ENCODE results near the gene LSR.
"Not testable (repeated sequence)": the region's sequence is repeated elsewhere in the genome, so short reads cannot be mapped to it uniquely, and the experiment has no call there.

The LSR gene

DNA sequence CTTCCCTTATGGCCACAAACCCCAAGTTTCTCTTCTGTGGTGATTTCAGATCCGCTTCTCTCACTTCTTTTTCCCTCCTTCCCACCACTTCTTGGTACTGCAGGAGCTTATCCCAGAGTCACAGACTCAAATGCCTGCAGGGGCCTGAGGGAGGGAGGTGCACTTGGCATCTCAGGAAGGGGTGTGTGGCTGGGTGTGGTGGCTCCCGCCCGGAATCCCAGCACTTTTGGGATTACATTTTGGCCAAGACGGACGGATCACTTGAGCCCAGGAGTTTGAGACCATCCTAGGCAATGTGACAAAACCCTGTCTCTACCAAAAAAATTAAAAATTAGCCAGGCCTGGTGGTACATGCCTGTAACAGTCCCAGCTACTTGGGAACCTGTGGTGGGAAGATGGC lies 25.5 kb downstream of the LSR start:
- H3K9ac ChIP-seq (ENCODE audit: low read length) = no peak overlapping the region
- H3K36me3 ChIP-seq (ENCODE audit: control insufficient read depth, low read depth, low read length) = peaks cover 50% of the 10 kb centered on the region
- H3K4me1 ChIP-seq (ENCODE audit: control insufficient read depth, low read depth, low read length) = no peaks in the 10 kb centered on the region
- H3K27me3 ChIP-seq (ENCODE audit: control insufficient read depth, insufficient read depth, low read length) = no peaks in the 10 kb centered on the region
- no peak overlapping the region for H3K27ac ChIP-seq (ENCODE audit: low read length)
- no peak overlapping the region for H3K4me3 ChIP-seq (ENCODE audit: low read length)
- no peaks in the 10 kb centered on the region for H3K9me3 ChIP-seq (ENCODE audit: control insufficient read depth, low read depth, low read length)

- H3K9ac ChIP-seq (ENCODE audit: low read length) = no peak overlapping the region
- no peaks in the 10 kb centered on the region for H3K4me1 ChIP-seq (ENCODE audit: control insufficient read depth, low read depth, low read length)
- no peaks in the 10 kb centered on the region for H3K27me3 ChIP-seq (ENCODE audit: control insufficient read depth, insufficient read depth, low read length)
- no peak overlapping the region for H3K4me3 ChIP-seq (ENCODE audit: low read length)
- no peaks in the 10 kb centered on the region for H3K9me3 ChIP-seq (ENCODE audit: control insufficient read depth, low read depth, low read length)
- no peak overlapping the region for H3K27ac ChIP-seq (ENCODE audit: low read length)
- H3K36me3 ChIP-seq (ENCODE audit: control insufficient read depth, low read depth, low read length) = peaks cover 38% of the 10 kb centered on the region
Observed at GRCh38 chr19:35276706-35277281, 28.0 kb downstream of the LSR start.

DNA sequence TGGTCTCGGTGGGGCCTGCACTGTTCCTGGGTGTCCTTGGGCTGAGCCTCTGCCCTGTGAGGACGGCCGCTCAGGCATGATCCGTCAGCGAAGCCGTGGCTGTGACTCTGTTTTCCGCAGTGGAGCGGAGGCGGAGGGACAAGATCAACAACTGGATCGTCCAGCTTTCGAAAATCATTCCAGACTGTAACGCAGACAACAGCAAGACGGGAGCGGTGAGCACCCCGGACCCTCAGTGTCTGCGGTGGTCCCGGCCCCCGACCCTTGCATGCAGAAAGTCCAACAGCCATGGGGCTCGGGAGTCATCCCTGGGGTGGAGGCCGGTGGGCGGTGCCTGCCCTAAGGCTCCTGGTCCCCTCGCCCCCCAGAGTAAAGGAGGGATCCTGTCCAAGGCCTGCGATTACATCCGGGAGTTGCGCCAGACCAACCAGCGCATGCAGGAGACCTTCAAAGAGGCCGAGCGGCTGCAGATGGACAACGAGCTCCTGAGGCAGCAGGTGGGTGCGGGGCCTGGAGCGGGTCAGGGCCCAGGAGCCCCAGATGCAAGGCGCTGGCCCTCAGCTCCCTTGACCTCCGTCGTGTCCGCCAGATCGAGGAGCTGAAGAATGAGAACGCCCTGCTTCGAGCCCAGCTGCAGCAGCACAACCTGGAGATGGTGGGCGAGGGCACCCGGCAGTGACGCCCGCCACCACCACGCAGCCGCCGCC lies 29.9 kb downstream of the LSR start:
- no peaks in the 10 kb centered on the region for H3K9me3 ChIP-seq (ENCODE audit: control insufficient read depth, low read depth, low read length)
- H3K4me3 ChIP-seq (ENCODE audit: low read length) = no peak overlapping the region
- no peaks in the 10 kb centered on the region for H3K4me1 ChIP-seq (ENCODE audit: control insufficient read depth, low read depth, low read length)
- no peaks in the 10 kb centered on the region for H3K27me3 ChIP-seq (ENCODE audit: control insufficient read depth, insufficient read depth, low read length)
- H3K36me3 ChIP-seq (ENCODE audit: control insufficient read depth, low read depth, low read length) = peaks cover 23% of the 10 kb centered on the region
- H3K27ac ChIP-seq (ENCODE audit: low read length) = no peak overlapping the region
- H3K9ac ChIP-seq (ENCODE audit: low read length) = no peak overlapping the region

- Histone ChIP-seq H3K4me3 (ENCODE audit: low read length) (no peak overlapping the region), H3K4me1 (ENCODE audit: control insufficient read depth, low read depth, low read length) (no peaks in the 10 kb centered on the region), H3K27ac (ENCODE audit: low read length) (no peak overlapping the region), H3K27me3 (ENCODE audit: control insufficient read depth, insufficient read depth, low read length) (no peaks in the 10 kb centered on the region), H3K36me3 (ENCODE audit: control insufficient read depth, low read depth, low read length) (peaks cover 16% of the 10 kb centered on the region), H3K9me3 (ENCODE audit: control insufficient read depth, low read depth, low read length) (no peaks in the 10 kb centered on the region), H3K9ac (ENCODE audit: low read length) (no peak overlapping the region)
Observed at GRCh38 chr19:35279374-35279773, 30.6 kb downstream of the LSR start.

DNA sequence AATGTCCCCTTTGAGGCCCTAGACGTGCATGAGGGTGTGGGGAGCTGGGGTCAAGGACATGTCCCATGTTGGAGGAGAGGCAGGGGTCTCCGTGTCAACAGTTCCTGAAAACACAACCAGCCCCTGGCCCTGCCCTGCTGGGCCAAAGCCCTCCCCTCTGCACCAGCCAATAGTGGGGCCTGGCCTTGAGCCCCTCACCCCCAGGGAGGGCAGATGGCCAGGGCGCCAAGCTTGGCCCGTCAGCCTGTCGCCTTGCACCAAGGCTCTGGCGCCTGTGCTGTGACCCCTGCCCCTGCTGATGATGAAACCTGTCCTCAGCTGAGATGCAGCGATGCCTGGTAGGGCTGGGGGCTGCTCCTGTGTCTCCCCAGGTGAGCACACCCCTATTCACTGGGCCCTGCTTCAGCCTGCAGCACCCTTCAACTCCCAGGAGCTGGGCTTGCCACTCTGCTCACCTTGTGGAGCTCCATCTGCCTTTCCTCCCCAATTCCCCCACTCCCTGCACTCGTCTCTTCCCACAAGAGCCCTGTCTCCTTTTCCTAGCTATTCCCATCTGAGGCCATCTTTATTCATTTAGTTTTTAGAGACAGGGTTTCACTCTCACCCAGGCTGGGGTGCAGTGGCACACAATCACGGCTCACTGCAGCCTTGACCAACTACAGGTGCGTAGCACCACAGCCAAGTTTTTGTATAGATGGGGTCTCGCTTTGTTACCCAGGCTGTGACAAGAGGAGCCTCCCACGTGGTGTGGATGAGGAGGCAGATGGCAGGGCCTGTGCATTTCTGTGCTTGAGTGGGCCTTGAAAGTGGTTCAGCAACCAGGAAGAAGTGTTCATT lies 31.4 kb downstream of the LSR start:
- Histone ChIP-seq H3K9ac (ENCODE audit: low read length) (no peak overlapping the region), H3K27me3 (ENCODE audit: control insufficient read depth, insufficient read depth, low read length) (no peaks in the 10 kb centered on the region), H3K9me3 (ENCODE audit: control insufficient read depth, low read depth, low read length) (no peaks in the 10 kb centered on the region), H3K4me3 (ENCODE audit: low read length) (no peak overlapping the region), H3K27ac (ENCODE audit: low read length) (no peak overlapping the region), H3K4me1 (ENCODE audit: control insufficient read depth, low read depth, low read length) (peaks cover 6% of the 10 kb centered on the region), H3K36me3 (ENCODE audit: control insufficient read depth, low read depth, low read length) (peaks cover 14% of the 10 kb centered on the region)

- Histone ChIP-seq H3K9me3 (ENCODE audit: control insufficient read depth, low read depth, low read length) (no peaks in the 10 kb centered on the region), H3K36me3 (ENCODE audit: control insufficient read depth, low read depth, low read length) (peaks cover 8% of the 10 kb centered on the region), H3K27me3 (ENCODE audit: control insufficient read depth, insufficient read depth, low read length) (no peaks in the 10 kb centered on the region), H3K4me1 (ENCODE audit: control insufficient read depth, low read depth, low read length) (peaks cover 6% of the 10 kb centered on the region), H3K9ac (ENCODE audit: low read length) (no peak overlapping the region), H3K4me3 (ENCODE audit: low read length) (no peak overlapping the region), H3K27ac (ENCODE audit: low read length) (no peak overlapping the region)
Observed at GRCh38 chr19:35281303-35281702, 32.5 kb downstream of the LSR start.

- no peak overlapping the region for H3K9ac ChIP-seq (ENCODE audit: low read length)
- no peaks in the 10 kb centered on the region for H3K36me3 ChIP-seq (ENCODE audit: control insufficient read depth, low read depth, low read length)
- H3K4me1 ChIP-seq (ENCODE audit: control insufficient read depth, low read depth, low read length) = peaks cover 6% of the 10 kb centered on the region
- no peaks in the 10 kb centered on the region for H3K27me3 ChIP-seq (ENCODE audit: control insufficient read depth, insufficient read depth, low read length)
- no peak overlapping the region for H3K27ac ChIP-seq (ENCODE audit: low read length)
- no peak overlapping the region for H3K4me3 ChIP-seq (ENCODE audit: low read length)
- H3K9me3 ChIP-seq (ENCODE audit: control insufficient read depth, low read depth, low read length) = no peaks in the 10 kb centered on the region
Observed at GRCh38 chr19:35284153-35285094, 35.6 kb downstream of the LSR start.

DNA sequence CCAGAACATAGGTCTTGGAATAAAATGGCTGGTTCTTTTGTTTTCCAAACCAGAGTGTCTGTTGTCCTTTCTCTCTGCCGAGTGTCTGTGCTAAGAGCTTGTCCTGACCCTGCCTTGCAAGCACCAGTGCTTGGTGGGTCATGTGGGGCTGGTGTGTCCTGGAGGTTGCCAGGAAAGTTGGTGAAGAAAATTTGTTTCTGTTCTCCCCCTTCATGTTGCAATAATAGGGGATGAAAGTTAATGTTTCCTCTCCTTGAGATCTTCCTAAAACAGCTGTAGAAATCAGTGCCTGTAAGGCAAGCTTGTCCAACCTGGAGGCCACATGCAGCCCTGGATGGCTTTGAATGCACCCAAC lies 36.3 kb downstream of the LSR start:
- no peaks in the 10 kb centered on the region for H3K9me3 ChIP-seq (ENCODE audit: control insufficient read depth, low read depth, low read length)
- no peak overlapping the region for H3K27ac ChIP-seq (ENCODE audit: low read length)
- no peak overlapping the region for H3K9ac ChIP-seq (ENCODE audit: low read length)
- H3K36me3 ChIP-seq (ENCODE audit: control insufficient read depth, low read depth, low read length) = no peaks in the 10 kb centered on the region
- no peak overlapping the region for H3K4me3 ChIP-seq (ENCODE audit: low read length)
- H3K27me3 ChIP-seq (ENCODE audit: control insufficient read depth, insufficient read depth, low read length) = no peaks in the 10 kb centered on the region
- peaks cover 6% of the 10 kb centered on the region for H3K4me1 ChIP-seq (ENCODE audit: control insufficient read depth, low read depth, low read length)

DNA sequence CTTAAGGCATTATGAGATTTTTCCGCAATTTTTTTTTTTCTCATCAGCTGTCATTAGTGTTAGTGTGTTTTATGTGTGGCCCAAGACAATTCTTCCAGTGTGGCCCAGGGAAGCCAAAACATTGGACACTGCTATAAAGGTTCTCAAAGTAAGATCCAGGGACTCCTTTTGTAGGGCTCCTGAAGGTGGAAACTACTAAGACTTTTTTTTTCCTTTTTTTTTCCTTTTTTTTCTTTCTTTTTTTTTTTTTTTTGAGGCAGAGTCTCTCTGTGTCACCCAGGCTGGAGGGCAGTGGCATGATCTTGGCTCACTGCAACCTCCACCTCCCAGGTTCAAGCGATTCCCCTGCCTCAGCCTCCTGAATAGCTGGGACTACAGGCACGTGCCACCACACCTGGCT lies 36.7 kb downstream of the LSR start:
- not testable (repeated sequence) for H3K4me1 ChIP-seq (ENCODE audit: control insufficient read depth, low read depth, low read length); H3K27ac ChIP-seq (ENCODE audit: low read length); H3K27me3 ChIP-seq (ENCODE audit: control insufficient read depth, insufficient read depth, low read length)

GRCh38 chr19:35286101-35286500 lies 37.3 kb downstream of the LSR start:
- H3K4me1 ChIP-seq (ENCODE audit: control insufficient read depth, low read depth, low read length); H3K4me3 ChIP-seq (ENCODE audit: low read length); H3K9me3 ChIP-seq (ENCODE audit: control insufficient read depth, low read depth, low read length); H3K36me3 ChIP-seq (ENCODE audit: control insufficient read depth, low read depth, low read length); H3K27me3 ChIP-seq (ENCODE audit: control insufficient read depth, insufficient read depth, low read length); H3K9ac ChIP-seq (ENCODE audit: low read length); H3K27ac ChIP-seq (ENCODE audit: low read length): not testable (repeated sequence)

More for the DNA sequence above, 36.7 kb downstream of the LSR start:
- H3K9me3 ChIP-seq (ENCODE audit: control insufficient read depth, low read depth, low read length); H3K36me3 ChIP-seq (ENCODE audit: control insufficient read depth, low read depth, low read length); H3K4me3 ChIP-seq (ENCODE audit: low read length); H3K9ac ChIP-seq (ENCODE audit: low read length): not testable (repeated sequence)

- no peaks in the 10 kb centered on the region for H3K27me3 ChIP-seq (ENCODE audit: control insufficient read depth, insufficient read depth, low read length)
Observed at GRCh38 chr19:35287713-35288112, 38.9 kb downstream of the LSR start.

More at GRCh38 chr19:35287713-35288112, 38.9 kb downstream of the LSR start:
- Histone ChIP-seq H3K9ac (ENCODE audit: low read length) (no peak overlapping the region), H3K4me3 (ENCODE audit: low read length) (no peak overlapping the region), H3K4me1 (ENCODE audit: control insufficient read depth, low read depth, low read length) (peaks cover 6% of the 10 kb centered on the region), H3K27ac (ENCODE audit: low read length) (no peak overlapping the region), H3K9me3 (ENCODE audit: control insufficient read depth, low read depth, low read length) (no peaks in the 10 kb centered on the region), H3K36me3 (ENCODE audit: control insufficient read depth, low read depth, low read length) (no peaks in the 10 kb centered on the region)
